OCI-LY3 (cell line): Measurements from ENCODE around the gene PLIN5.
"Not testable (repeated sequence)": the region's sequence is repeated elsewhere in the genome, so short reads cannot be mapped to it uniquely, and the experiment has no call there.

ENCODE experiments used
- CTCF ChIP-seq: fragments of 200-600, 300-600 bp; sonication (generic); IDR thresholded peaks from 2 replicates; pipeline ENCODE4 v1.5.1; 2014; ENCODE audit warnings: antibody characterized with exemption, low read length, low read depth
- EZH2phosphoT487 ChIP-seq: fragments of 200-600 bp; shearing (Covaris generic); IDR thresholded peaks from 2 replicates; pipeline ENCODE4 v1.6.1; 2018; ENCODE audit warnings: antibody characterized with exemption, mixed run types, low read depth

GRCh38 chr19:4541806-4542145, 6.8 kb upstream of the PLIN5 start:
- TF ChIP-seq CTCF, EZH2phosphoT487: not testable (repeated sequence)
